HepG2 (cell line): ENCODE results near the gene CPN1. TPM values are rescaled to one million over a fixed set of nuclear protein-coding genes. Genes with fewer than 3 reads are reported as not detected.

ENCODE experiments used
- ATAC-seq: fragments of 200-7000 bp; cut with Tn5 transposase; 3 replicates; pipeline ENCODE4 v1.9.1; 2020; ENCODE audit warnings: mild to moderate bottlenecking, moderate library complexity
- BruUV-seq: library from RNA; stranded (reverse); fragments of 400-500 nt; replicated peaks from 2 replicates; lab custom pipeline; 2021; lab: Mats Ljungman, UMichigan
- CTCF ChIA-PET: fragments of 300-600 bp; formaldehyde crosslinking; extraction: SDS; loops from one replicate; lab custom pipeline; 2021; ENCODE audit warnings: low total read pairs, inconsistent platforms, low intra/inter-chr PET ratio; lab: Yijun Ruan, JAX
- POLR2A ChIA-PET: fragments of 350-600 bp; sonication (Branson Sonifier 250); formaldehyde crosslinking; loops from one replicate; lab custom pipeline; 2020; ENCODE audit warnings: antibody characterized with exemption, inconsistent platforms; lab: Yijun Ruan, JAX
- DNase-seq: peaks from one replicate; pipeline ENCODE4 v3.0.0-alpha.2; 2015; ENCODE audit warnings: low spot score
- FAIRE-seq: peaks from 3 replicates; lab custom pipeline; 2011; peaks lifted over from hg19 to GRCh38; lab: Jason Lieb, UNC
- H2AFZ ChIP-seq: one replicate; pipeline ENCODE4 v1.6.1; 2011; ENCODE audit warnings: low read length, inconsistent platforms
- H3K27ac ChIP-seq: fragments of 300-600 bp; 3 replicates; pipeline ENCODE4 v1.8.0; 2011; ENCODE audit warnings: mixed run types, mild to moderate bottlenecking, mixed read lengths, low read length, inconsistent platforms; ENCODE audit not compliant: insufficient read depth; ENCODE audit errors: extremely low read length
- H3K27me3 ChIP-seq, 2 experiments: fragments of 200-600 bp in 1 of 2; 2 replicates in 1 of 2; 3 replicates in 1 of 2; pipeline versions ENCODE4 v1.6.0 to v1.8.0; 2011; ENCODE audit warnings: low read length in 2 of 2, mild to moderate bottlenecking in 2 of 2, moderate library complexity in 2 of 2, inconsistent platforms in 1 of 2; ENCODE audit not compliant: insufficient read depth in 2 of 2, control insufficient read depth in 1 of 2
- H3K36me3 ChIP-seq, 2 experiments: fragments of 200-600 bp in 1 of 2; replicated peaks in 1 of 2; 2 replicates in 1 of 2; 3 replicates in 1 of 2; pipeline versions ENCODE4 v1.5.1 to v1.8.0; 2011; ENCODE audit warnings: low read length in 2 of 2, inconsistent platforms in 1 of 2; ENCODE audit not compliant: insufficient read depth in 2 of 2, control insufficient read depth in 1 of 2
- H3K4me1 ChIP-seq: 2 replicates; pipeline ENCODE4 v1.5.1; 2012; ENCODE audit warnings: low read length, inconsistent platforms; ENCODE audit not compliant: insufficient read depth
- H3K4me2 ChIP-seq: 2 replicates; pipeline ENCODE4 v1.6.0; 2011; ENCODE audit warnings: low read depth, low read length, inconsistent platforms
- H3K4me3 ChIP-seq, 3 experiments: fragments of 200-600 bp in 1 of 3; sonication (generic), shearing (Covaris generic) in 1 of 3; replicated peaks in 1 of 3; 2 replicates each; pipeline ENCODE4 v1.5.1; 2011 to 2016; ENCODE audit warnings: low read length in 3 of 3, inconsistent platforms in 2 of 3, low read depth in 2 of 3, mild to moderate bottlenecking in 2 of 3, control low read depth in 1 of 3, mixed read lengths in 1 of 3; ENCODE audit not compliant: insufficient read depth in 1 of 3
- H3K79me2 ChIP-seq: one replicate; pipeline ENCODE4 v1.6.1; 2011; ENCODE audit warnings: low read length, inconsistent platforms; ENCODE audit not compliant: insufficient read depth
- H3K9ac ChIP-seq: 2 replicates; pipeline ENCODE4 v1.6.0; 2011; ENCODE audit warnings: mild to moderate bottlenecking, low read depth, low read length, inconsistent platforms; ENCODE audit not compliant: insufficient read depth
- H3K9me3 ChIP-seq: 2 replicates; pipeline ENCODE4 v1.5.1; 2012; ENCODE audit warnings: mild to moderate bottlenecking, low read length
- H4K20me1 ChIP-seq: 2 replicates; pipeline ENCODE4 v1.6.0; 2011; ENCODE audit warnings: inconsistent platforms, mild to moderate bottlenecking, low read length, moderate library complexity; ENCODE audit not compliant: insufficient read depth
- ARNT2 ChIP-seq: sonication (generic); formaldehyde crosslinking; IDR thresholded peaks from 2 replicates; pipeline ENCODE4 v1.8.0; 2022; ENCODE audit warnings: mild to moderate bottlenecking, low read depth, missing genetic modification reagents, moderate library complexity
- HMG20A ChIP-seq: IDR thresholded peaks from 2 replicates; pipeline ENCODE4 v1.6.1; 2016; ENCODE audit warnings: borderline replicate concordance
- MATR3 ChIP-seq: sonication (generic); formaldehyde crosslinking; IDR thresholded peaks from 2 replicates; pipeline ENCODE4 v1.4.0; 2020; ENCODE audit warnings: missing genetic modification reagents
- NCOA5 ChIP-seq: sonication (generic); formaldehyde crosslinking; IDR thresholded peaks from 2 replicates; pipeline ENCODE4 v1.4.0; 2020; ENCODE audit warnings: missing genetic modification reagents
- NPAS2 ChIP-seq: sonication (generic); formaldehyde crosslinking; IDR thresholded peaks from 2 replicates; pipeline ENCODE4 v1.8.0; 2022; ENCODE audit warnings: mild to moderate bottlenecking, missing genetic modification reagents, borderline replicate concordance
- PHF5A ChIP-seq: IDR thresholded peaks from one replicate; pipeline ENCODE4 v1.6.1; 2018; ENCODE audit warnings: low read depth, missing genetic modification reagents; ENCODE audit not compliant: unreplicated experiment
- THAP9 ChIP-seq: sonication (generic); formaldehyde crosslinking; IDR thresholded peaks from 2 replicates; pipeline ENCODE4; 2020; ENCODE audit warnings: missing genetic modification reagents, mild to moderate bottlenecking, borderline replicate concordance
- ZNF777 ChIP-seq: sonication (generic); formaldehyde crosslinking; IDR thresholded peaks from 2 replicates; pipeline ENCODE4 v1.4.0; 2020; ENCODE audit warnings: missing genetic modification reagents
- ZSCAN30 ChIP-seq: sonication (generic); formaldehyde crosslinking; IDR thresholded peaks from 2 replicates; pipeline ENCODE4 v1.5.0; 2020; ENCODE audit warnings: mild to moderate bottlenecking, missing genetic modification reagents
- WGBS: methylation state at CpG from one replicate; pipeline ENCODE4 v1.1.6; 2017; ENCODE audit warnings: low lambda C conversion rate; 5-methylcytosine and 5-hydroxymethylcytosine counted together
- in situ Hi-C: cut with HindIII; loops from 2 replicates; pipeline ENCODE4 v1.10.0; 2017; ENCODE audit warnings: low pct_unique_long_range_greater_than_20kb; ENCODE audit not compliant: extremely low pct_ligation_motif_present
- intact Hi-C: fragments of 100-400 bp; cut with micrococcal nuclease; formaldehyde crosslinking; loops from one replicate; pipeline ENCODE4 v1.10.0; 2022; ENCODE audit not compliant: unreplicated experiment
- polyA plus RNA-seq, 8 experiments: library from polyadenylated mRNA; depleted of rRNA in 3 of 8; stranded (reverse) in 7 of 8; unstranded in 1 of 8; fragments of >200 nt; fragmentation: Illumina TruSeq in 4 of 8; extraction: Trizol in 4 of 8; gene quantifications; 2 replicates each; pipeline versions ENCODE4 v1.2.1 to v1.2.3, GENCODE V29; 2011 to 2016; ENCODE audit warnings: low read depth in 4 of 8, missing spikeins in 1 of 8, mixed read lengths in 1 of 8; ENCODE audit not compliant: insufficient read depth in 1 of 8
- total RNA-seq, 5 experiments: library from RNA; depleted of rRNA; stranded (reverse); fragments of >200 nt; fragmentation: Illumina TruSeq; extraction: Trizol; gene quantifications; 2 replicates each; pipeline ENCODE4 v1.2.3, GENCODE V29; 2016; ENCODE audit warnings: low read depth in 1 of 5
- TF ChIP-seq, protein P1 (sequence below), 2 experiments: fragments of 450-650 bp in 1 of 2; sonication (generic) in 1 of 2; formaldehyde crosslinking in 1 of 2; IDR thresholded peaks; 2 replicates each; pipeline versions ENCODE4 v1.6.1 to v1.8.0; 2016 to 2022; ENCODE audit warnings: antibody characterized with exemption in 1 of 2, mild to moderate bottlenecking in 1 of 2, missing genetic modification reagents in 1 of 2

Gene CPN1
- total and polyA plus RNA-seq, 2 of the 13 experiments (the other 11 are each of a cell fraction or from before 2014, with no cell fraction given) = 17.3 to 35.1 TPM

DNA sequence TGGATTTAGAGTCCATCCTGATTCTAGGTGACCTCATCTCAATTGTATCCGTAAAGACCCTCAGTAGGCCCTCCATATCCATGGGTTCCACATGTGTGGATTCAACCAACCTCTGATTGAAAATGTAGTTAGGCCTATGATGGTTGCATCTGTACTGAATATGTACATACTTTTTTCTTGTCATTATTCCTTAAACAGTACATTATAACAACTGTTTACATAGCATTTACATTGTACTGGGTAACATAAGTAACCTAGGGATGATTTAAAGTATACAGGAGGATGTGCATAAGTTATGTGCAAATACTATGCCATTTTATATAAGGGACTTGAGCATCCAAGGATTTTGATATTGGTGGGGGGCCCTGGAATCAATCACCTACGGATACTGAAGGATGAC, 10.1 kb downstream of the CPN1 start (continued):
- TF ChIP-seq, protein P1, sequence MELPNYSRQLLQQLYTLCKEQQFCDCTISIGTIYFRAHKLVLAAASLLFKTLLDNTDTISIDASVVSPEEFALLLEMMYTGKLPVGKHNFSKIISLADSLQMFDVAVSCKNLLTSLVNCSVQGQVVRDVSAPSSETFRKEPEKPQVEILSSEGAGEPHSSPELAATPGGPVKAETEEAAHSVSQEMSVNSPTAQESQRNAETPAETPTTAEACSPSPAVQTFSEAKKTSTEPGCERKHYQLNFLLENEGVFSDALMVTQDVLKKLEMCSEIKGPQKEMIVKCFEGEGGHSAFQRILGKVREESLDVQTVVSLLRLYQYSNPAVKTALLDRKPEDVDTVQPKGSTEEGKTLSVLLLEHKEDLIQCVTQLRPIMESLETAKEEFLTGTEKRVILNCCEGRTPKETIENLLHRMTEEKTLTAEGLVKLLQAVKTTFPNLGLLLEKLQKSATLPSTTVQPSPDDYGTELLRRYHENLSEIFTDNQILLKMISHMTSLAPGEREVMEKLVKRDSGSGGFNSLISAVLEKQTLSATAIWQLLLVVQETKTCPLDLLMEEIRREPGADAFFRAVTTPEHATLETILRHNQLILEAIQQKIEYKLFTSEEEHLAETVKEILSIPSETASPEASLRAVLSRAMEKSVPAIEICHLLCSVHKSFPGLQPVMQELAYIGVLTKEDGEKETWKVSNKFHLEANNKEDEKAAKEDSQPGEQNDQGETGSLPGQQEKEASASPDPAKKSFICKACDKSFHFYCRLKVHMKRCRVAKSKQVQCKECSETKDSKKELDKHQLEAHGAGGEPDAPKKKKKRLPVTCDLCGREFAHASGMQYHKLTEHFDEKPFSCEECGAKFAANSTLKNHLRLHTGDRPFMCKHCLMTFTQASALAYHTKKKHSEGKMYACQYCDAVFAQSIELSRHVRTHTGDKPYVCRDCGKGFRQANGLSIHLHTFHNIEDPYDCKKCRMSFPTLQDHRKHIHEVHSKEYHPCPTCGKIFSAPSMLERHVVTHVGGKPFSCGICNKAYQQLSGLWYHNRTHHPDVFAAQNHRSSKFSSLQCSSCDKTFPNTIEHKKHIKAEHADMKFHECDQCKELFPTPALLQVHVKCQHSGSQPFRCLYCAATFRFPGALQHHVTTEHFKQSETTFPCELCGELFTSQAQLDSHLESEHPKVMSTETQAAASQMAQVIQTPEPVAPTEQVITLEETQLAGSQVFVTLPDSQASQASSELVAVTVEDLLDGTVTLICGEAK (IDR thresholded peaks at IDR 0.05) = no peak
- TF ChIP-seq, protein P1 (CRISPR knock-in tag; IDR thresholded peaks at IDR 0.05) = no peak

DNA sequence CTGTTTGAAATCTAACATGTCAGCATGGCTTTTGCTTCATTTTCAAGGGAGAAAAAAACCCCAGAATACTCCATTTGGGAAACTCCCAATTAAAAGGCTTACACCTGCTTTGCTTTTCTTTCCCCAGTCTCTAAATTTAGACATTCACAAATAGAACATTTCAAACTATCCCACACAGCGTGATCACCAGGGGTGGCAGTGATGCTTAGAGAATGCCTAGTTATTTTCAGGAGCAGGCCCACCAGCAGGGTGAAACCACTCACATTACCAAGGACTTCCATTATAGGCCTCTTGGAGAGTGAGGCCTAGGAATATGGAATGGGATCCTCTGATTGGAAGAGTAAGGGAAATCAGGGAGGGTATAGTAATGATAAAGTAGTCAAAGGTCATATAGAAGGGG, 14.2 kb downstream of the CPN1 start:
- ATAC-seq = no peak
- Histone ChIP-seq H3K27ac (no peak overlapping the region), H4K20me1 (no peaks in the 10 kb centered on the region), H3K4me1 (no peaks in the 10 kb centered on the region; the same call in 1 of the 2 replicates), H3K36me3 (peaks cover 3 to 37% of the 10 kb centered on the region in 2 experiments), H3K9me3 (no peaks in the 10 kb centered on the region), H3K79me2 (no peaks in the 10 kb centered on the region), H3K4me3 (no peak overlapping the region), H3K27me3 (no peaks in the 10 kb centered on the region), H3K4me2 (no peak overlapping the region), H3K9ac (no peak overlapping the region), H2AFZ (no peak overlapping the region)
- BruUV-seq = no TSS peak
- DNase-seq = no peak
- CTCF ChIA-PET = no interaction called here
- no peak for FAIRE-seq
- 100% methylated on average over 1 of the region's 1 CpG for whole genome bisulfite sequencing
- intact Hi-C loops = no loop called here
- in situ Hi-C loops = no loop called here
- POLR2A ChIA-PET = no interaction called here
- TF ChIP-seq NCOA5 (CRISPR knock-in tag) = no peak
- TF ChIP-seq THAP9 (CRISPR knock-in tag) = no peak
- no peak for TF ChIP-seq MATR3
- no peak for TF ChIP-seq ZSCAN30
- no peak for TF ChIP-seq NPAS2 (CRISPR knock-in tag)
- TF ChIP-seq ZNF777 = no peak
- TF ChIP-seq PHF5A = no peak
- no peak for TF ChIP-seq ARNT2 (CRISPR knock-in tag)
- TF ChIP-seq HMG20A (CRISPR knock-in tag) = no peak
